Astrocyte of the spinal cord (primary cell): Measurements from ENCODE around the gene PTPRG.

Source experiments
- DNase-seq: peaks from one replicate; pipeline ENCODE4 v3.0.0; 2011; ENCODE audit warnings: low read depth, low spot score
- H3K4me3 ChIP-seq: 2 replicates; pipeline ENCODE4 v1.5.1; 2011; ENCODE audit warnings: low read depth, mild to moderate bottlenecking, low read length, moderate library complexity
- CTCF ChIP-seq: IDR thresholded peaks from 2 replicates; pipeline ENCODE4 v1.5.1; 2012; ENCODE audit warnings: low read depth, mild to moderate bottlenecking, low read length, inconsistent platforms
- in situ Hi-C: cut with HindIII; loops from 2 replicates; pipeline ENCODE4 v1.10.0; 2017; ENCODE audit warnings: low sequenced_read_pairs

PTPRG gene

GRCh38 chr3:62253971-62254370 lies 692.6 kb downstream of the PTPRG start:
- DNase-seq, result no peak
- H3K4me3 ChIP-seq, result no peak overlapping the region
- TF ChIP-seq CTCF, result no peak
- in situ Hi-C loops, result no loop called here

GRCh38 chr3:62255758-62256157 lies 694.4 kb downstream of the PTPRG start:
- TF ChIP-seq CTCF, result no peak
- no peak overlapping the region for H3K4me3 ChIP-seq
- DNase-seq, result no peak
- in situ Hi-C loops, result no loop called here

- H3K4me3 ChIP-seq, result no peak overlapping the region
- no peak for DNase-seq
- in situ Hi-C loops, result no loop called here
- no peak for TF ChIP-seq CTCF
Measured at GRCh38 chr3:62259924-62260323, 698.6 kb downstream of the PTPRG start.

- no peak overlapping the region for H3K4me3 ChIP-seq
- DNase-seq, result no peak
- no peak for TF ChIP-seq CTCF
- in situ Hi-C loops, result no loop called here
Measured at GRCh38 chr3:62260655-62261054, 699.3 kb downstream of the PTPRG start.

- DNase-seq, result no peak
- TF ChIP-seq CTCF, result no peak
- no peak overlapping the region for H3K4me3 ChIP-seq
- in situ Hi-C loops, result no loop called here
Measured at GRCh38 chr3:62261121-62261520, 699.8 kb downstream of the PTPRG start.

- H3K4me3 ChIP-seq, result no peak overlapping the region
- no peak for DNase-seq
- in situ Hi-C loops, result no loop called here
- TF ChIP-seq CTCF, result no peak
Measured at GRCh38 chr3:62261736-62262135, 700.4 kb downstream of the PTPRG start.

GRCh38 chr3:62265528-62265927 lies 704.2 kb downstream of the PTPRG start:
- DNase-seq, result no peak
- in situ Hi-C loops, result no loop called here
- no peak for TF ChIP-seq CTCF
- no peak overlapping the region for H3K4me3 ChIP-seq
